ENCODE data around the gene WIPF1.

Gene WIPF1

GRCh38 chr2:174594456-174594855, 3.1 kb downstream of the WIPF1 start:
- DNase-seq = no peak

- DNase-seq = peak; percentile 75
Measured at GRCh38 chr2:174593574-174594203, 3.9 kb downstream of the WIPF1 start.

GRCh38 chr2:174593041-174593440, 4.6 kb downstream of the WIPF1 start:
- no peak for DNase-seq

- no peak for DNase-seq
Measured at GRCh38 chr2:174591740-174592139, 5.9 kb downstream of the WIPF1 start.

- peak; percentile 37 for DNase-seq
Measured at GRCh38 chr2:174590928-174591648, 6.5 kb downstream of the WIPF1 start.

GRCh38 chr2:174590346-174590745, 7.3 kb downstream of the WIPF1 start:
- DNase-seq = no peak

- no peak for DNase-seq
Measured at GRCh38 chr2:174589334-174589733, 8.3 kb downstream of the WIPF1 start.

GRCh38 chr2:174588463-174588862, 9.1 kb downstream of the WIPF1 start:
- no peak for DNase-seq

GRCh38 chr2:174587579-174587978, 10.0 kb downstream of the WIPF1 start:
- no peak for DNase-seq

- peak; percentile 69 for DNase-seq
Measured at GRCh38 chr2:174586418-174587295, 10.9 kb downstream of the WIPF1 start.

- DNase-seq = no peak
Measured at GRCh38 chr2:174585657-174586252, 11.8 kb downstream of the WIPF1 start.

GRCh38 chr2:174585146-174585545, 12.5 kb downstream of the WIPF1 start:
- no peak for DNase-seq

GRCh38 chr2:174581491-174581890, 16.1 kb downstream of the WIPF1 start:
- DNase-seq = no peak

GRCh38 chr2:174580951-174581350, 16.7 kb downstream of the WIPF1 start:
- DNase-seq = no peak

GRCh38 chr2:174577967-174578589, 19.5 kb downstream of the WIPF1 start:
- peak; percentile 76 for DNase-seq

GRCh38 chr2:174575124-174575776, 22.4 kb downstream of the WIPF1 start:
- DNase-seq = no peak

GRCh38 chr2:174574657-174575056, 22.9 kb downstream of the WIPF1 start:
- no peak for DNase-seq

- DNase-seq = no peak
Measured at GRCh38 chr2:174573621-174574081, 24.0 kb downstream of the WIPF1 start.

- no peak for DNase-seq
Measured at GRCh38 chr2:174572556-174572955, 25.0 kb downstream of the WIPF1 start.

GRCh38 chr2:174571669-174572323, 25.8 kb downstream of the WIPF1 start:
- DNase-seq = no peak

- DNase-seq = no peak
Measured at GRCh38 chr2:174570318-174570958, 27.2 kb downstream of the WIPF1 start.
